Lung (tissue), 13 donors: Measurements from ENCODE around the gene ABCD2. TPM values are rescaled to one million over a fixed set of nuclear protein-coding genes. Genes with fewer than 3 reads are reported as not detected.
A peak's percentile ranks its signal among the peaks of the same experiment; 100 is the strongest.

Experiments
- ATAC-seq: fragments of 200-7000 bp; cut with Tn5 transposase; one replicate; pipeline ENCODE4 v1.9.1; 2020; ENCODE audit warnings: moderate number of reproducible peaks; ENCODE audit not compliant: insufficient read depth, low FRiP score
- DNase-seq, 3 donors: peaks; one replicate each; pipeline ENCODE4 v3.0.0-alpha.2; 2013 to 2017
- H3K27ac ChIP-seq, 2 donors: one replicate each; pipeline ENCODE4 v1.5.1; 2013; ENCODE audit warnings: mild to moderate bottlenecking in 2 of 2, moderate library complexity in 2 of 2, control low read depth in 1 of 2, inconsistent platforms in 1 of 2, low read depth in 1 of 2, low read length in 1 of 2
- H3K27me3 ChIP-seq, 3 donors: one replicate each; pipeline ENCODE4 v1.5.1; 2013; ENCODE audit warnings: low read length in 2 of 3; ENCODE audit not compliant: control insufficient read depth in 3 of 3, insufficient read depth in 3 of 3
- H3K36me3 ChIP-seq, 4 donors: one replicate each; pipeline ENCODE4 v1.5.1; 2013; ENCODE audit warnings: low read length in 4 of 4, mild to moderate bottlenecking in 1 of 4, moderate library complexity in 1 of 4; ENCODE audit not compliant: control insufficient read depth in 4 of 4, insufficient read depth in 4 of 4
- H3K4me1 ChIP-seq, 5 donors: one replicate each; pipeline ENCODE4 v1.5.1; 2013; ENCODE audit warnings: low read length in 5 of 5, mild to moderate bottlenecking in 2 of 5, moderate library complexity in 1 of 5; ENCODE audit not compliant: control insufficient read depth in 5 of 5, insufficient read depth in 5 of 5
- H3K4me3 ChIP-seq: one replicate; pipeline ENCODE4 v1.5.1; 2013; ENCODE audit warnings: mild to moderate bottlenecking, control low read depth, moderate library complexity
- H3K9ac ChIP-seq, 2 donors: one replicate each; pipeline ENCODE4 v1.5.1; 2013; ENCODE audit warnings: low read length in 2 of 2, control low read depth in 1 of 2; ENCODE audit not compliant: insufficient read depth in 1 of 2
- H3K9me3 ChIP-seq, 4 donors: one replicate each; pipeline ENCODE4 v1.5.1; 2013; ENCODE audit warnings: low read length in 3 of 4, mild to moderate bottlenecking in 1 of 4, moderate library complexity in 1 of 4; ENCODE audit not compliant: control insufficient read depth in 4 of 4, insufficient read depth in 3 of 4
- CTCF ChIP-seq: IDR thresholded peaks from 2 replicates; pipeline ENCODE4 v1.5.1; 2012; ENCODE audit warnings: mild to moderate bottlenecking; ENCODE audit errors: control extremely low read depth, extremely low read depth
- WGBS, 2 donors: extraction: QIAGEN DNeasy Blood & Tissue Kit; methylation state at CpG; one replicate each; pipeline ENCODE4 v1.1.7; 2013; 5-methylcytosine and 5-hydroxymethylcytosine counted together
- polyA plus RNA-seq, 2 donors: library from polyadenylated mRNA; stranded (reverse); fragments of 200-250 nt; gene quantifications; one replicate each; pipeline ENCODE4 v1.2.1, GENCODE V29; 2013
- small RNA-seq: library from RNA; depleted of rRNA; stranded (forward); fragments of <200 nt; gene quantifications from one replicate; pipeline ENCODE3, GENCODE V24; 2014; ENCODE audit warnings: low replicate concordance
- total RNA-seq, 2 donors: library from RNA; depleted of rRNA in 1 of 2; stranded (reverse); fragments of >200 nt in 1 of 2; gene quantifications; one replicate each; pipeline ENCODE4 v1.2.1, GENCODE V29; 2014 to 2021
- donor health status: control.
- donor health status: control.
- donor health status: Bipolar disorder and iron deficiency.
- donor health status: healthy.
- donor health status: DM: yes; HTN: yes; CAD: no.

The ABCD2 gene
- total and polyA plus RNA-seq, 4 donors: 0.13 to 1.1 (median 0.47) TPM

- no peaks in the 10 kb centered on the region for H3K36me3 ChIP-seq
- no peak for TF ChIP-seq CTCF
- no peaks in the 10 kb centered on the region for H3K27me3 ChIP-seq
- H3K9ac ChIP-seq: no peak overlapping the region
- no peak overlapping the region for H3K4me3 ChIP-seq
- H3K4me1 ChIP-seq: peaks cover 0 to 4% (median 0%) of the 10 kb centered on the region in 5 donors
- no peak overlapping the region for H3K27ac ChIP-seq
- DNase-seq (peak in 2 of 3 donors; percentile 25 to 55), ATAC-seq (no peak)
- WGBS, 2 donors: 60 to 71% methylated on average over 1 of the region's 1 CpG
- H3K9me3 ChIP-seq: no peaks in the 10 kb centered on the region
Measured at GRCh38 chr12:39502726-39503125, 116.9 kb downstream of the ABCD2 start.

Small RNAs within 50 kb of the gene (small RNA-seq; reads per million reads assigned to genes)
- not detected for gene AC121334.2

Other genes with a start within 250 kb of the ABCD2 start
- 10 to 100 TPM; 21.0 to 36.5 TPM for gene KIF21A, start 176.7 kb downstream of the ABCD2 start, total RNA-seq
- 1 to 10 TPM; 5.2 to 5.6 TPM for gene KIF21A, start 176.7 kb downstream of the ABCD2 start, polyA plus RNA-seq